Brain microvascular endothelial cell (primary cell): Measurements from ENCODE around the gene GALNT1.

Source experiments
- DNase-seq: peaks from one replicate; pipeline ENCODE4 v3.0.0-alpha.2; 2020
- H3K27ac ChIP-seq: fragments of 250-450 bp; sonication (Bioruptor Pico); 2 replicates; pipeline ENCODE4 v1.5.1; 2020; ENCODE audit warnings: mild to moderate bottlenecking, moderate library complexity
- H3K27me3 ChIP-seq: fragments of 250-450 bp; sonication (Bioruptor Pico); replicated peaks from 2 replicates; pipeline ENCODE4 v1.5.1; 2020; ENCODE audit warnings: mild to moderate bottlenecking
- H3K36me3 ChIP-seq: fragments of 250-450 bp; sonication (Bioruptor Pico); replicated peaks from 2 replicates; pipeline ENCODE4 v1.5.1; 2020; ENCODE audit warnings: mild to moderate bottlenecking
- H3K4me3 ChIP-seq: 2 replicates; pipeline ENCODE4 v1.5.1; 2011; ENCODE audit warnings: low read depth, mild to moderate bottlenecking, control low read depth, low read length, moderate library complexity
- CTCF ChIP-seq: IDR thresholded peaks from 2 replicates; pipeline ENCODE4 v1.5.1; 2011; ENCODE audit warnings: low read depth, mild to moderate bottlenecking, moderate library complexity, low read length, control low read depth, inconsistent platforms; ENCODE audit errors: missing control alignments
- in situ Hi-C: cut with HindIII; loops from 2 replicates; pipeline ENCODE4 v1.10.0; 2017; ENCODE audit warnings: low sequenced_read_pairs, low pct_ligation_motif_present

The GALNT1 gene

GRCh38 chr18:35585608-35586007, 4.1 kb downstream of the GALNT1 start:
- in situ Hi-C loops: no loop called here
- DNase-seq: no peak
- no peak for TF ChIP-seq CTCF
- H3K27ac ChIP-seq: no peak overlapping the region
- no peaks in the 10 kb centered on the region for H3K36me3 ChIP-seq
- H3K4me3 ChIP-seq: no peak overlapping the region
- no peaks in the 10 kb centered on the region for H3K27me3 ChIP-seq

GRCh38 chr18:35588122-35588521, 6.6 kb downstream of the GALNT1 start:
- no peaks in the 10 kb centered on the region for H3K36me3 ChIP-seq
- H3K4me3 ChIP-seq: no peak overlapping the region
- no peaks in the 10 kb centered on the region for H3K27me3 ChIP-seq
- in situ Hi-C loops: no loop called here
- DNase-seq: no peak
- H3K27ac ChIP-seq: no peak overlapping the region
- TF ChIP-seq CTCF: no peak

- Histone ChIP-seq H3K27me3 (no peaks in the 10 kb centered on the region), H3K36me3 (no peaks in the 10 kb centered on the region), H3K27ac (no peak overlapping the region), H3K4me3 (no peak overlapping the region)
- DNase-seq: no peak
- in situ Hi-C loops: no loop called here
- TF ChIP-seq CTCF: peak; percentile 22
These were observed 7.5 kb downstream of the GALNT1 start for GRCh38 chr18:35588995-35589394.

GRCh38 chr18:35589546-35589945, 8.0 kb downstream of the GALNT1 start:
- in situ Hi-C loops: no loop called here
- no peak overlapping the region for H3K4me3 ChIP-seq
- H3K27ac ChIP-seq: no peak overlapping the region
- H3K27me3 ChIP-seq: no peaks in the 10 kb centered on the region
- no peak for DNase-seq
- no peaks in the 10 kb centered on the region for H3K36me3 ChIP-seq
- TF ChIP-seq CTCF: no peak

GRCh38 chr18:35590935-35591334, 9.4 kb downstream of the GALNT1 start:
- Histone ChIP-seq H3K27ac (no peak overlapping the region), H3K36me3 (no peaks in the 10 kb centered on the region), H3K4me3 (no peak overlapping the region), H3K27me3 (no peaks in the 10 kb centered on the region)
- no peak for TF ChIP-seq CTCF
- DNase-seq: peak; percentile 20
- in situ Hi-C loops: no loop called here

- Histone ChIP-seq H3K4me3 (no peak overlapping the region), H3K36me3 (no peaks in the 10 kb centered on the region), H3K27me3 (no peaks in the 10 kb centered on the region), H3K27ac (no peak overlapping the region)
- no peak for DNase-seq
- in situ Hi-C loops: no loop called here
- TF ChIP-seq CTCF: no peak
These were observed 10.8 kb downstream of the GALNT1 start for GRCh38 chr18:35592298-35592697.
